Mammary epithelial cell (primary cell): ENCODE data around the gene LAX1.

Experiments
- EZH2 ChIP-seq: IDR thresholded peaks from 2 replicates; pipeline ENCODE4 v1.6.1; 2012; ENCODE audit warnings: low read length, inconsistent platforms, borderline replicate concordance
- TF ChIP-seq, protein P1 (sequence below), 2 donors: IDR thresholded peaks in 1 of 2; conservative IDR thresholded peaks in 1 of 2; 2 replicates each; pipeline ENCODE4 v1.5.1; 2011 to 2012; ENCODE audit warnings: inconsistent platforms in 2 of 2, low read length in 2 of 2, mild to moderate bottlenecking in 2 of 2, control low read depth in 1 of 2, low read depth in 1 of 2; ENCODE audit not compliant: insufficient read depth in 1 of 2; ENCODE audit errors: extremely low read depth in 1 of 2

DNA sequence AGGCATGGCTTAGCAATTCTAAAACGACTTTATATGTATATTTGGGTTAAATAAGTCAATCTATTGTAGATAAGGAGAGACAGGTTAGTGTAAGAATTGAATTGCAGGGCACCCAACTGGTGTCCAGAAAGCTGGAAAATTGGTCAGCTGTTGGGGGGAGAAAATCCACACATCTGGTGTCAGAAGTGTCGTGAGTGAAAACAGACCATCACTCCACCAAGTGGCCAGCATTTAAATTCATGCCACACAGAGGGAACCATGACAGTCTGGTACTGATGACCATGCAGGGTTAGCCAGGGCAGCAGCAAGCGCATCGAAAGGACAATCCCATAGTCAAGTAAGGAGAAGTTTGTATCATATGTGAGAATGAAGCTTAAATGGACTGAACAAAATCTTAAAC is 11.7 kb downstream of the LAX1 start:
- TF ChIP-seq, protein P1, sequence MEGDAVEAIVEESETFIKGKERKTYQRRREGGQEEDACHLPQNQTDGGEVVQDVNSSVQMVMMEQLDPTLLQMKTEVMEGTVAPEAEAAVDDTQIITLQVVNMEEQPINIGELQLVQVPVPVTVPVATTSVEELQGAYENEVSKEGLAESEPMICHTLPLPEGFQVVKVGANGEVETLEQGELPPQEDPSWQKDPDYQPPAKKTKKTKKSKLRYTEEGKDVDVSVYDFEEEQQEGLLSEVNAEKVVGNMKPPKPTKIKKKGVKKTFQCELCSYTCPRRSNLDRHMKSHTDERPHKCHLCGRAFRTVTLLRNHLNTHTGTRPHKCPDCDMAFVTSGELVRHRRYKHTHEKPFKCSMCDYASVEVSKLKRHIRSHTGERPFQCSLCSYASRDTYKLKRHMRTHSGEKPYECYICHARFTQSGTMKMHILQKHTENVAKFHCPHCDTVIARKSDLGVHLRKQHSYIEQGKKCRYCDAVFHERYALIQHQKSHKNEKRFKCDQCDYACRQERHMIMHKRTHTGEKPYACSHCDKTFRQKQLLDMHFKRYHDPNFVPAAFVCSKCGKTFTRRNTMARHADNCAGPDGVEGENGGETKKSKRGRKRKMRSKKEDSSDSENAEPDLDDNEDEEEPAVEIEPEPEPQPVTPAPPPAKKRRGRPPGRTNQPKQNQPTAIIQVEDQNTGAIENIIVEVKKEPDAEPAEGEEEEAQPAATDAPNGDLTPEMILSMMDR (conservative IDR thresholded peaks at IDR 0.05 in 1 of 2, IDR thresholded peaks at IDR 0.05 in 1 of 2; ENCODE audit: extremely low read depth in 1 of 2, insufficient read depth in 1 of 2, low read depth in 1 of 2, low read length in 2 of 2) = peak; percentile 4 to 48
- TF ChIP-seq EZH2 = no peak
